PC-3 (cell line): ENCODE results near the gene TRIL. TPM values are rescaled to one million over a fixed set of nuclear protein-coding genes. Genes with fewer than 3 reads are reported as not detected.

ENCODE experiments used
- ATAC-seq: fragments of 200-7000 bp; cut with Tn5 transposase; 2 replicates; pipeline ENCODE4 v1.9.1; 2020; ENCODE audit warnings: mild to moderate bottlenecking, moderate library complexity
- BruUV-seq: library from RNA; stranded (reverse); fragments of 400-500 nt; replicated peaks from 2 replicates; lab custom pipeline; 2021; lab: Mats Ljungman, UMichigan
- CTCF ChIA-PET: fragments of 300-600 bp; sonication (Branson Sonifier 250); formaldehyde crosslinking; loops from one replicate; lab custom pipeline; 2022; ENCODE audit warnings: antibody characterized with exemption; lab: Charles Lee
- POLR2A ChIA-PET: fragments of 300-600 bp; sonication (Branson Sonifier 250); formaldehyde crosslinking; loops from one replicate; lab custom pipeline; 2022; ENCODE audit warnings: antibody characterized with exemption; ENCODE audit not compliant: unreplicated experiment; lab: Charles Lee
- DNase-seq: peaks from one replicate; pipeline ENCODE4 v3.0.0-alpha.2; 2015
- H2AFZ ChIP-seq: fragments of 300-600 bp; sonication (generic); 2 replicates; pipeline ENCODE4 v1.6.0; 2016; ENCODE audit warnings: antibody characterized with exemption, low read length
- H3F3A ChIP-seq: fragments of 300-600 bp; sonication (generic); one replicate; pipeline ENCODE4 v1.6.0; 2017; ENCODE audit warnings: antibody characterized with exemption, low read length, control low read depth, mild to moderate bottlenecking; ENCODE audit not compliant: unreplicated experiment
- H3K27ac ChIP-seq: fragments of 300-600 bp; sonication (generic); 2 replicates; pipeline ENCODE4 v1.5.1; 2016; ENCODE audit warnings: mild to moderate bottlenecking, low read length
- H3K27me3 ChIP-seq: fragments of 300-600 bp; sonication (generic); 2 replicates; pipeline ENCODE4 v1.6.1; 2016; ENCODE audit warnings: low read length, mixed read lengths
- H3K36me3 ChIP-seq: fragments of 300-600 bp; sonication (generic); 2 replicates; pipeline ENCODE4 v1.6.1; 2016; ENCODE audit warnings: low read depth, mixed run types, low read length, mixed read lengths
- H3K4me1 ChIP-seq: fragments of 300-600 bp; sonication (generic); 2 replicates; pipeline ENCODE4 v1.5.1; 2016; ENCODE audit warnings: low read length; ENCODE audit not compliant: insufficient read depth
- H3K4me2 ChIP-seq: fragments of 300-600 bp; sonication (generic); 2 replicates; pipeline ENCODE4 v1.6.0; 2016; ENCODE audit warnings: low read length
- H3K4me3 ChIP-seq: fragments of 300-600 bp; sonication (generic); 2 replicates; pipeline ENCODE4 v1.5.1; 2016; ENCODE audit warnings: mild to moderate bottlenecking, low read length, mixed read lengths
- H3K79me2 ChIP-seq: fragments of 300-600 bp; sonication (generic); 2 replicates; pipeline ENCODE4 v1.6.1; 2017; ENCODE audit warnings: low read length, mixed read lengths
- H3K9ac ChIP-seq: fragments of 300-600 bp; sonication (generic); 2 replicates; pipeline ENCODE4 v1.6.0; 2016; ENCODE audit warnings: mild to moderate bottlenecking, low read length
- H3K9me2 ChIP-seq: fragments of 300-600 bp; sonication (generic); replicated peaks from 2 replicates; pipeline ENCODE4 v1.6.1; 2016; ENCODE audit warnings: mixed run types, low read length, mixed read lengths
- H3K9me3 ChIP-seq: fragments of 300-600 bp; sonication (generic); 2 replicates; pipeline ENCODE4 v1.6.1; 2016; ENCODE audit warnings: low read length, mixed read lengths
- H4K20me1 ChIP-seq: fragments of 300-600 bp; sonication (generic); 2 replicates; pipeline ENCODE4 v1.6.1; 2016; ENCODE audit warnings: low read length, mixed read lengths
- EZH2 ChIP-seq: fragments of 300-600 bp; sonication (generic); IDR thresholded peaks from one replicate; pipeline ENCODE4 v1.6.1; 2017; ENCODE audit warnings: antibody characterized with exemption, mild to moderate bottlenecking, low read length; ENCODE audit not compliant: unreplicated experiment
- EZH2phosphoT487 ChIP-seq: fragments of 300-600 bp; sonication (generic); IDR thresholded peaks from 2 replicates; pipeline ENCODE4 v1.6.1; 2018; ENCODE audit warnings: mild to moderate bottlenecking, antibody characterized with exemption, low read length, borderline replicate concordance
- intact Hi-C: fragments of 100-400 bp; cut with micrococcal nuclease; formaldehyde crosslinking; loops from 2 replicates; pipeline ENCODE4 v1.9.0; 2023
- total RNA-seq: library from RNA; depleted of rRNA; stranded (reverse); fragments of >200 nt; gene quantifications from 2 replicates; pipeline ENCODE4 v1.2.3, GENCODE V29; 2014
- TF ChIP-seq, protein P1 (sequence below): fragments of 300-600 bp; sonication (generic); conservative IDR thresholded peaks from 2 replicates; pipeline ENCODE4 v1.5.1; 2017; ENCODE audit warnings: antibody characterized with exemption, low read depth, mild to moderate bottlenecking, low read length

The TRIL gene
- total RNA-seq, 1 experiment from 2014 or later, result 0.29 TPM

GRCh38 chr7:29005829-29006228, 47.7 kb upstream of the TRIL start:
- no peak overlapping the region for H3K9ac ChIP-seq
- CTCF ChIA-PET, result no interaction called here
- no peaks in the 10 kb centered on the region for H3F3A ChIP-seq
- TF ChIP-seq, protein P1, sequence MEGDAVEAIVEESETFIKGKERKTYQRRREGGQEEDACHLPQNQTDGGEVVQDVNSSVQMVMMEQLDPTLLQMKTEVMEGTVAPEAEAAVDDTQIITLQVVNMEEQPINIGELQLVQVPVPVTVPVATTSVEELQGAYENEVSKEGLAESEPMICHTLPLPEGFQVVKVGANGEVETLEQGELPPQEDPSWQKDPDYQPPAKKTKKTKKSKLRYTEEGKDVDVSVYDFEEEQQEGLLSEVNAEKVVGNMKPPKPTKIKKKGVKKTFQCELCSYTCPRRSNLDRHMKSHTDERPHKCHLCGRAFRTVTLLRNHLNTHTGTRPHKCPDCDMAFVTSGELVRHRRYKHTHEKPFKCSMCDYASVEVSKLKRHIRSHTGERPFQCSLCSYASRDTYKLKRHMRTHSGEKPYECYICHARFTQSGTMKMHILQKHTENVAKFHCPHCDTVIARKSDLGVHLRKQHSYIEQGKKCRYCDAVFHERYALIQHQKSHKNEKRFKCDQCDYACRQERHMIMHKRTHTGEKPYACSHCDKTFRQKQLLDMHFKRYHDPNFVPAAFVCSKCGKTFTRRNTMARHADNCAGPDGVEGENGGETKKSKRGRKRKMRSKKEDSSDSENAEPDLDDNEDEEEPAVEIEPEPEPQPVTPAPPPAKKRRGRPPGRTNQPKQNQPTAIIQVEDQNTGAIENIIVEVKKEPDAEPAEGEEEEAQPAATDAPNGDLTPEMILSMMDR, result no peak
- TF ChIP-seq EZH2 (no peak), EZH2phosphoT487 (no peak)
- H4K20me1 ChIP-seq, result no peaks in the 10 kb centered on the region
- H3K79me2 ChIP-seq, result no peaks in the 10 kb centered on the region
- no peaks in the 10 kb centered on the region for H3K9me3 ChIP-seq
- intact Hi-C loops, result no loop called here
- H3K4me1 ChIP-seq, result no peaks in the 10 kb centered on the region
- DNase-seq (peak; percentile 46), ATAC-seq (peak; percentile 84)
- H3K9me2 ChIP-seq, result no peaks in the 10 kb centered on the region
- H3K27me3 ChIP-seq, result no peaks in the 10 kb centered on the region
- no peak overlapping the region for H3K27ac ChIP-seq
- H3K36me3 ChIP-seq, result peaks cover 2% of the 10 kb centered on the region; the same call in 1 of the 2 replicates
- POLR2A ChIA-PET, result no interaction called here
- H2AFZ ChIP-seq, result no peak overlapping the region
- H3K4me2 ChIP-seq, result no peak overlapping the region
- BruUV-seq, result no TSS peak
- no peak overlapping the region for H3K4me3 ChIP-seq

DNA sequence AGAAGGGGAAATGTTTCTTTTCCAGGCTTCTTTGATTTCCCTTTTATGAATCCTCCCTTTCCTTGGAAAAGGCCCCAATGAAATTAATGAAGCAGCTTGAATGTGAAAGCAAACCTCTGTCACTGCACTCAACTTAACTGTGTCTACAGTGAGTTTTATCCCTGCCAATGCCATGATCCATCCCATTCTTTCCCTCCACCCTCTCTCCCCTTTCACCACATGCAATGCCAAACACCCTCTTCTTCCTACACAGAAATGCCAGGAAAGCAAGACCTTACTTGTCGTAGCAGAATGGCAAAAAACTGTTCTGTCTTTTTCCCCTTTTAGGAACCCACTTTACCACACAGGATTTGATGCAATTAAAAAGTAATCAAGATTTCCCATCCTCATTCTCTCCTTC, 47.3 kb upstream of the TRIL start:
- no peaks in the 10 kb centered on the region for H3K9me2 ChIP-seq
- POLR2A ChIA-PET, result no interaction called here
- intact Hi-C loops, result no loop called here
- no peaks in the 10 kb centered on the region for H3F3A ChIP-seq
- H3K4me1 ChIP-seq, result no peaks in the 10 kb centered on the region
- BruUV-seq, result no TSS peak
- TF ChIP-seq EZH2, result no peak
- TF ChIP-seq EZH2phosphoT487, result no peak
- TF ChIP-seq, protein P1, result no peak
- no peak overlapping the region for H3K27ac ChIP-seq
- no peak overlapping the region for H3K4me2 ChIP-seq
- H3K36me3 ChIP-seq, result peaks cover 2% of the 10 kb centered on the region; the same call in 1 of the 2 replicates
- H3K4me3 ChIP-seq, result no peak overlapping the region
- no peaks in the 10 kb centered on the region for H3K27me3 ChIP-seq
- no peaks in the 10 kb centered on the region for H3K79me2 ChIP-seq
- CTCF ChIA-PET, result no interaction called here
- H3K9me3 ChIP-seq, result no peaks in the 10 kb centered on the region
- H4K20me1 ChIP-seq, result no peaks in the 10 kb centered on the region
- no peak overlapping the region for H2AFZ ChIP-seq
- H3K9ac ChIP-seq, result no peak overlapping the region
- no peak for ATAC-seq
- DNase-seq, result no peak

- POLR2A ChIA-PET, result no interaction called here
- no peak overlapping the region for H3K27ac ChIP-seq
- no TSS peak for BruUV-seq
- CTCF ChIA-PET, result no interaction called here
- no peaks in the 10 kb centered on the region for H3K9me3 ChIP-seq
- no peaks in the 10 kb centered on the region for H3K79me2 ChIP-seq
- DNase-seq (no peak), ATAC-seq (no peak)
- H2AFZ ChIP-seq, result no peak overlapping the region
- no peak overlapping the region for H3K4me2 ChIP-seq
- H3K36me3 ChIP-seq, result peaks cover 2% of the 10 kb centered on the region; the same call in 1 of the 2 replicates
- H3K9me2 ChIP-seq, result no peaks in the 10 kb centered on the region
- intact Hi-C loops, result no loop called here
- H3K4me3 ChIP-seq, result no peak overlapping the region
- no peaks in the 10 kb centered on the region for H3K4me1 ChIP-seq
- H4K20me1 ChIP-seq, result no peaks in the 10 kb centered on the region
- TF ChIP-seq EZH2phosphoT487 (no peak), EZH2 (no peak)
- TF ChIP-seq, protein P1, result no peak
- no peaks in the 10 kb centered on the region for H3K27me3 ChIP-seq
- no peaks in the 10 kb centered on the region for H3F3A ChIP-seq
- no peak overlapping the region for H3K9ac ChIP-seq
Measured at GRCh38 chr7:29003703-29004102, 45.6 kb upstream of the TRIL start.
